Measurements from ENCODE around the gene CNRIP1.

DNA sequence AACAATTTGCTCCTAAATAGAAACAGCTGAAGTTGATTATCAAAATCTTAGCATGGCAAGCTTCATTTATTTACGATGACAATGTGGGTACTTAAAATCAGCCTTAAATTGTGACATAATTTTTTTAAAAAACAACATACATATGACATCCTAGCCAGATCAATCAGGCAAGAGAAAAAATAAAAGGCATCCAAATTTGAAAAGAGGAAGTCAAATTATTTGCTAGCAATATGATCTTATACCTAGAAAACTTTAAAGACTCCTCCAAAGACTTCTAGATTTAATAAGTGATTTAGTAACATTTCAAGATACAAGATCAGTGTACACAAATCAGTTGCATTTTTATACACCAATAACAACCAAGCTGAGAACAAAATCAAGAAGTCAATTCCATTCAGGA is 53.1 kb downstream of the CNRIP1 start:
- no peak for TF ChIP-seq EZH2 (IDR thresholded peaks at IDR 0.05; ENCODE audit: low read length)
- TF ChIP-seq CTCF (optimal IDR thresholded peaks at IDR 0.05 in 1 of 3, IDR thresholded peaks at IDR 0.05 in 1 of 3, conservative IDR thresholded peaks at IDR 0.05 in 1 of 3; ENCODE audit: extremely low read depth in 1 of 3, insufficient read depth in 2 of 3, low read length in 3 of 3): no peak
